Neuronal stem cell (in vitro differentiated cells): Measurements from ENCODE around the gene MINDY3.

Experiments
- DNase-seq: peaks from one replicate; pipeline ENCODE4 v3.0.0-alpha.2; 2013; ENCODE audit warnings: low spot score
- H2AFZ ChIP-seq: one replicate; pipeline ENCODE4 v1.6.1; 2013; ENCODE audit warnings: mild to moderate bottlenecking, low read length, inconsistent platforms
- H2AK5ac ChIP-seq: 2 replicates; pipeline ENCODE4 v1.6.1; 2013; ENCODE audit warnings: low read depth, mild to moderate bottlenecking, inconsistent platforms, low read length, moderate library complexity, mixed read lengths
- H2BK120ac ChIP-seq: 2 replicates; pipeline ENCODE4 v1.6.1; 2013; ENCODE audit warnings: low read depth, mild to moderate bottlenecking, inconsistent platforms, low read length, moderate library complexity, mixed read lengths
- H2BK12ac ChIP-seq: one replicate; pipeline ENCODE4 v1.6.1; 2013; ENCODE audit warnings: low read length, inconsistent platforms
- H2BK15ac ChIP-seq: 2 replicates; pipeline ENCODE4 v1.6.1; 2013; ENCODE audit warnings: mild to moderate bottlenecking, low read length, inconsistent platforms, mixed read lengths
- H2BK5ac ChIP-seq: one replicate; pipeline ENCODE4 v1.6.1; 2013; ENCODE audit warnings: inconsistent platforms, mild to moderate bottlenecking, low read length, moderate library complexity
- H3K14ac ChIP-seq: one replicate; pipeline ENCODE4 v1.6.1; 2013; ENCODE audit warnings: low read length, inconsistent platforms
- H3K18ac ChIP-seq: 2 replicates; pipeline ENCODE4 v1.6.1; 2013; ENCODE audit warnings: low read length, inconsistent platforms
- H3K23ac ChIP-seq: 2 replicates; pipeline ENCODE4 v1.6.1; 2013; ENCODE audit warnings: low read depth, mild to moderate bottlenecking, mixed read lengths, low read length, inconsistent platforms; ENCODE audit not compliant: poor library complexity
- H3K27ac ChIP-seq: replicated peaks from 3 replicates; pipeline ENCODE4 v1.5.1; 2013; ENCODE audit warnings: low read length, inconsistent platforms
- H3K27me3 ChIP-seq, 3 experiments: 2 replicates each; pipeline ENCODE4 v1.6.1; 2013; ENCODE audit warnings: low read length in 3 of 3, mild to moderate bottlenecking in 2 of 3, inconsistent platforms in 1 of 3, low read depth in 1 of 3, mixed read lengths in 1 of 3, moderate library complexity in 1 of 3; ENCODE audit not compliant: control insufficient read depth in 3 of 3, insufficient read depth in 3 of 3
- H3K36me3 ChIP-seq, 2 donors: replicated peaks in 1 of 2; 2 replicates each; pipeline ENCODE4 v1.6.1; 2013; ENCODE audit warnings: low read length in 2 of 2; ENCODE audit not compliant: control insufficient read depth in 2 of 2, insufficient read depth in 2 of 2
- H3K4ac ChIP-seq: 2 replicates; pipeline ENCODE4 v1.6.1; 2013; ENCODE audit warnings: inconsistent platforms, mild to moderate bottlenecking, low read length, moderate library complexity
- H3K4me1 ChIP-seq, 2 donors: 1 replicate in 1 of 2; 2 replicates in 1 of 2; pipeline ENCODE4 v1.6.1; 2013; ENCODE audit warnings: low read length in 2 of 2, low read depth in 1 of 2; ENCODE audit not compliant: control insufficient read depth in 2 of 2, insufficient read depth in 1 of 2
- H3K4me2 ChIP-seq: one replicate; pipeline ENCODE4 v1.6.1; 2013; ENCODE audit warnings: mild to moderate bottlenecking, low read length, inconsistent platforms; ENCODE audit not compliant: insufficient read depth, poor library complexity, severe bottlenecking
- H3K4me3 ChIP-seq, 2 donors: 2 replicates each; pipeline ENCODE4 v1.5.1; 2013; ENCODE audit warnings: low read length in 2 of 2, mild to moderate bottlenecking in 2 of 2, inconsistent platforms in 1 of 2, moderate library complexity in 1 of 2
- H3K79me1 ChIP-seq: one replicate; pipeline ENCODE4 v1.6.1; 2013; ENCODE audit warnings: low read depth, mild to moderate bottlenecking, inconsistent platforms, low read length, moderate library complexity
- H3K9ac ChIP-seq: one replicate; pipeline ENCODE4 v1.6.1; 2013; ENCODE audit warnings: mild to moderate bottlenecking, low read depth, low read length, inconsistent platforms; ENCODE audit not compliant: poor library complexity
- H3K9me3 ChIP-seq, 2 donors: replicated peaks in 1 of 2; 2 replicates each; pipeline versions ENCODE3 to v1.6.1; 2013; ENCODE audit warnings: low read length in 2 of 2, mild to moderate bottlenecking in 2 of 2, inconsistent platforms in 1 of 2, low read depth in 1 of 2, mixed read lengths in 1 of 2, moderate library complexity in 1 of 2; ENCODE audit not compliant: control insufficient read depth in 2 of 2, insufficient read depth in 1 of 2
- H4K8ac ChIP-seq: one replicate; pipeline ENCODE4 v1.6.1; 2013; ENCODE audit warnings: low read depth, mild to moderate bottlenecking, inconsistent platforms, low read length, moderate library complexity
- H4K91ac ChIP-seq: one replicate; pipeline ENCODE4 v1.6.1; 2013; ENCODE audit warnings: low read length, low read depth, mild to moderate bottlenecking, inconsistent platforms; ENCODE audit not compliant: poor library complexity
- WGBS, 2 donors: extraction: QIAGEN DNeasy Blood & Tissue Kit; methylation state at CpG; one replicate each; pipeline ENCODE4 v1.1.7; 2013; ENCODE audit warnings: missing lambda C conversion rate in 2 of 2, mixed read lengths in 1 of 2; ENCODE audit not compliant: insufficient read length in 2 of 2, insufficient replicate concordance in 1 of 2; ENCODE audit errors: extremely low coverage in 2 of 2; 5-methylcytosine and 5-hydroxymethylcytosine counted together

Gene MINDY3

DNA sequence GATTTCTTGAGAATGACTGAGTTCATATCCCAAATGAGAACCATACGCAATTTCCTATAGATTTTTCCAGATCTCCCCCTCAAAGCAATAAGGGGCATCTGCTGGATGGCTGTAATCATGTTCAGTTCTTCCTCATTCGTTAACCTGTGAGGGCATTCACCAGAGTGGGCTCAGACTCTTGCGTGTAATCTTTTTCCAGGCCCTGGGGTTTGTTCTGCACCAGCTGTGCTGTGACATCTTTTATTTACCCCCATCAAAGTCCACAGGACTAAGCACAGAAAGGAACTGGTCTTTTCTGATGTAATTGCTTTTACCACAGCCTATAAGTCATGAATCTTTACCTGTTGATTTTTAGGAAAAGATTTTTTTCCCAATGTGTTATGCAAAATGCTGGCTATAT lies 112.7 kb downstream of the MINDY3 start:
- no peak overlapping the region for H2BK15ac ChIP-seq
- H4K91ac ChIP-seq: no peak overlapping the region
- DNase-seq: no peak
- no peak overlapping the region for H3K4me2 ChIP-seq
- H3K9ac ChIP-seq: no peak overlapping the region
- H3K23ac ChIP-seq: no peak overlapping the region
- no peaks in the 10 kb centered on the region for H3K9me3 ChIP-seq
- no peak overlapping the region for H3K18ac ChIP-seq
- no peak overlapping the region for H2AFZ ChIP-seq
- no peak overlapping the region for H3K14ac ChIP-seq
- no peak overlapping the region for H2BK12ac ChIP-seq
- no peak overlapping the region for H4K8ac ChIP-seq
- H3K4ac ChIP-seq: no peak overlapping the region
- H2AK5ac ChIP-seq: no peak overlapping the region
- WGBS, 2 donors: no CpG with 5 or more reads among the region's 3 CpGs
- no peak overlapping the region for H2BK120ac ChIP-seq
- H3K27ac ChIP-seq: no peak overlapping the region
- H3K36me3 ChIP-seq: no peaks in the 10 kb centered on the region
- no peaks in the 10 kb centered on the region for H3K79me1 ChIP-seq
- no peak overlapping the region for H2BK5ac ChIP-seq
- H3K27me3 ChIP-seq: peaks cover 0 to 12% (median 0%) of the 10 kb centered on the region in 3 experiments
- H3K4me3 ChIP-seq: no peak overlapping the region
- H3K4me1 ChIP-seq: no peaks in the 10 kb centered on the region

DNA sequence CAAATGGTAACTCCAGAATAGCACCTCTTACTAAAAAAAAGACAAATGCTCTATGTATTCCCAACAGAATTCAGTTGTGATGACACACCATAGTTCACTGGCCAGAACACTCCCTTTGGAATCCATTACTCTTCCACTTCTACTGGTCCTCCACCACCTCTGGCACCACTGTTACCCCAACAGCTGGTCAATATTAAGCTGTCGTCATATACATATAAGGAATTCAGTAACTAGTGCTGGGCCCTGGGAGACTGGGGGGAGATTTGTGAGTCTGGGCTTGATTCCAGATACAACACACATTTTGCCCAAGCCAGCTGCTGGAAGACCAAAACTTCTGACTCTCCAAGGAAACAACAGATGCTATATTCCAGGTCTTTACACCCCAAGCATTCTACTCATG lies 114.6 kb downstream of the MINDY3 start:
- no peak overlapping the region for H2AK5ac ChIP-seq
- H3K23ac ChIP-seq: no peak overlapping the region
- no peak overlapping the region for H4K8ac ChIP-seq
- H4K91ac ChIP-seq: no peak overlapping the region
- no peak for DNase-seq
- no CpG with 5 or more reads among the region's 1 CpG for WGBS, 2 donors
- peaks cover 0 to 12% (median 0%) of the 10 kb centered on the region in 3 experiments for H3K27me3 ChIP-seq
- H2BK120ac ChIP-seq: no peak overlapping the region
- H2BK5ac ChIP-seq: no peak overlapping the region
- H3K4ac ChIP-seq: no peak overlapping the region
- H3K4me3 ChIP-seq: no peak overlapping the region
- H3K9ac ChIP-seq: no peak overlapping the region
- no peak overlapping the region for H3K27ac ChIP-seq
- no peak overlapping the region for H3K18ac ChIP-seq
- no peak overlapping the region for H3K4me2 ChIP-seq
- H3K36me3 ChIP-seq: no peaks in the 10 kb centered on the region
- H3K9me3 ChIP-seq: no peaks in the 10 kb centered on the region
- no peaks in the 10 kb centered on the region for H3K4me1 ChIP-seq
- no peak overlapping the region for H3K14ac ChIP-seq
- no peak overlapping the region for H2BK15ac ChIP-seq
- no peak overlapping the region for H2BK12ac ChIP-seq
- no peaks in the 10 kb centered on the region for H3K79me1 ChIP-seq
- H2AFZ ChIP-seq: no peak overlapping the region

DNA sequence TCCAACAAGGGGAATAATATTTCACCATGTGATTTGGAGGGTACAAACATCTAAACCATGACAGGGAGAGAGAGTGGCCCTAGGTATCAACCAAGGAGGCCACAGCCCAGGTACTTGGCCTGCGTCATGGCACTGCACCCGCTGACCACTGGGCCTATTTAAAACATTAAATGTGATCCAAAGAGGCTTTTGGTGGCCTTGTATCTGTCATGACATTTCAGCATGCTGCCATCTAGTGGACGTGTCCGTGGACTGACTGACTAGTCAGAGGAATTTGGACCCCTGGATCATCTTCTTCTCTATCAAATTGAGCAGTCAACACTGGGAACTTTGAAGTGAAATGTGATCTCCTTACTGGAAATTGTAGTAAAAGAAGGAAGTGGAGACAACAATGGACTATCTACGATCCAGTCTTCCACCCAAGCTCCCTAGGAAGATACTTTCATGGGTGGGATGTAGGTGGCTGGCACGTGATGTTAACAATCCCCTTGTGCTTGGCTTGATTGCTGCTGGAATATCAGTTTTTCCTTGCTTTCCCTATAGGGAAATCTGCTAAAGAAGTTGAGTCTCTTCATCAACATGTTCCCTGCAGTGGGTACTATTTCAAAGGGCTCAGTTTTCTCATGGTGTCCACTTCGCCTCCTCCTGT lies 116.0 kb downstream of the MINDY3 start:
- DNase-seq: peak; percentile 51
- Histone ChIP-seq H3K27ac (no peak overlapping the region), H2BK15ac (no peak overlapping the region), H2AFZ (no peak overlapping the region), H2BK120ac (no peak overlapping the region), H3K27me3 (peaks cover 0 to 12% (median 0%) of the 10 kb centered on the region in 3 experiments), H4K8ac (no peak overlapping the region), H3K9me3 (no peaks in the 10 kb centered on the region), H3K18ac (no peak overlapping the region), H3K4me2 (no peak overlapping the region), H3K23ac (no peak overlapping the region), H3K4me1 (no peaks in the 10 kb centered on the region), H3K79me1 (no peaks in the 10 kb centered on the region), H4K91ac (no peak overlapping the region), H3K14ac (no peak overlapping the region), H3K4ac (no peak overlapping the region), H2AK5ac (no peak overlapping the region), H2BK5ac (no peak overlapping the region), H2BK12ac (no peak overlapping the region), H3K36me3 (no peaks in the 10 kb centered on the region), H3K4me3 (no peak overlapping the region), H3K9ac (no peak overlapping the region)
- WGBS, 2 donors: no CpG with 5 or more reads among the region's 7 CpGs

DNA sequence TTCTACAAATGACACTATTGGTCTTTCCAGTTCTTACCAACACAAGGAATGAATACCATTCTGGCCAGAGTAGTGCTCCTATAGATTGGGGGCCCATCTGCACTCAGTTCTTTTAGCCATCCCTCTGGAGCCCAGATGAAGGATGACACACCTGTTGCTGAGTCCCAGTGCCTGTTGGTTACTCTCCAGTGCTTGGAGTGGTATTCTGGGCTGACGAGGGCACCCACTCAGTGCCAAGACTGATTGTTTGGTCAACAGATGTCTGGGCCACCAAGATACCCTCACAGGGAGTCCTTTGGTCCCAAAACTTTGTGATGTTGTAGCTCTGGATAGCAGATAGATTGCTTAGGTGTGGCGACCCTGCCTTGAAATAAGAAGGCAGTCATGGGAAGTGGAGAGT lies 116.9 kb downstream of the MINDY3 start:
- Histone ChIP-seq H3K9me3 (no peaks in the 10 kb centered on the region), H3K4me1 (no peaks in the 10 kb centered on the region), H3K4me3 (no peak overlapping the region), H3K27me3 (peaks cover 0 to 12% (median 0%) of the 10 kb centered on the region in 3 experiments), H2BK12ac (no peak overlapping the region), H4K91ac (no peak overlapping the region), H2BK120ac (no peak overlapping the region), H2AK5ac (no peak overlapping the region), H2BK15ac (no peak overlapping the region), H3K79me1 (no peaks in the 10 kb centered on the region), H2AFZ (no peak overlapping the region), H3K27ac (no peak overlapping the region), H3K4me2 (no peak overlapping the region), H3K14ac (no peak overlapping the region), H3K23ac (no peak overlapping the region), H3K4ac (no peak overlapping the region), H2BK5ac (no peak overlapping the region), H3K9ac (no peak overlapping the region), H3K18ac (no peak overlapping the region), H3K36me3 (no peaks in the 10 kb centered on the region), H4K8ac (no peak overlapping the region)
- no CpG with 5 or more reads among the region's 2 CpGs for WGBS, 2 donors
- DNase-seq: no peak
